OCI-LY7 (cell line): ENCODE data around the gene TUBE1.

Source experiments
- CTCF ChIP-seq: fragments of 200-600 bp; sonication (generic); conservative IDR thresholded peaks from 2 replicates; pipeline ENCODE4 v1.5.1; 2014; ENCODE audit warnings: mild to moderate bottlenecking, antibody characterized with exemption, low read length, moderate library complexity, mixed read lengths
- EZH2phosphoT487 ChIP-seq: fragments of 200-600 bp; sonication (generic); IDR thresholded peaks from 2 replicates; pipeline ENCODE4 v1.6.1; 2018; ENCODE audit warnings: low read depth, borderline replicate concordance, mild to moderate bottlenecking, mixed run types, antibody characterized with exemption, low read length, moderate library complexity, mixed read lengths

GRCh38 chr6:112116221-112116620 lies 28.9 kb upstream of the TUBE1 start:
- no peak for TF ChIP-seq CTCF
- no peak for TF ChIP-seq EZH2phosphoT487
